IPS-20b (cell line): ENCODE data around the gene SLC8A1.

Source experiments
- H3K27ac ChIP-seq: one replicate; pipeline ENCODE4 v1.5.1; 2013; ENCODE audit warnings: low read length
- H3K27me3 ChIP-seq: 2 replicates; pipeline ENCODE4 v1.6.1; 2013; ENCODE audit warnings: mild to moderate bottlenecking, low read length, inconsistent platforms; ENCODE audit not compliant: insufficient read depth
- H3K36me3 ChIP-seq: 2 replicates; pipeline ENCODE4 v1.6.1; 2013; ENCODE audit warnings: low read depth, mild to moderate bottlenecking, inconsistent platforms, low read length, moderate library complexity; ENCODE audit not compliant: insufficient read depth
- H3K4me1 ChIP-seq: 2 replicates; pipeline ENCODE4 v1.6.1; 2013; ENCODE audit warnings: mild to moderate bottlenecking, control low read depth, inconsistent platforms, low read length, moderate library complexity; ENCODE audit not compliant: insufficient read depth
- H3K4me3 ChIP-seq: 2 replicates; pipeline ENCODE4 v1.5.1; 2013; ENCODE audit warnings: mild to moderate bottlenecking, low read length, inconsistent platforms
- H3K9ac ChIP-seq: 2 replicates; pipeline ENCODE4 v1.6.1; 2013; ENCODE audit warnings: low read depth, mild to moderate bottlenecking, inconsistent platforms, low read length, moderate library complexity
- H3K9me3 ChIP-seq: 2 replicates; pipeline ENCODE4 v1.6.1; 2013; ENCODE audit warnings: mild to moderate bottlenecking, low read depth, low read length, inconsistent platforms; ENCODE audit not compliant: insufficient read depth

Gene SLC8A1

DNA sequence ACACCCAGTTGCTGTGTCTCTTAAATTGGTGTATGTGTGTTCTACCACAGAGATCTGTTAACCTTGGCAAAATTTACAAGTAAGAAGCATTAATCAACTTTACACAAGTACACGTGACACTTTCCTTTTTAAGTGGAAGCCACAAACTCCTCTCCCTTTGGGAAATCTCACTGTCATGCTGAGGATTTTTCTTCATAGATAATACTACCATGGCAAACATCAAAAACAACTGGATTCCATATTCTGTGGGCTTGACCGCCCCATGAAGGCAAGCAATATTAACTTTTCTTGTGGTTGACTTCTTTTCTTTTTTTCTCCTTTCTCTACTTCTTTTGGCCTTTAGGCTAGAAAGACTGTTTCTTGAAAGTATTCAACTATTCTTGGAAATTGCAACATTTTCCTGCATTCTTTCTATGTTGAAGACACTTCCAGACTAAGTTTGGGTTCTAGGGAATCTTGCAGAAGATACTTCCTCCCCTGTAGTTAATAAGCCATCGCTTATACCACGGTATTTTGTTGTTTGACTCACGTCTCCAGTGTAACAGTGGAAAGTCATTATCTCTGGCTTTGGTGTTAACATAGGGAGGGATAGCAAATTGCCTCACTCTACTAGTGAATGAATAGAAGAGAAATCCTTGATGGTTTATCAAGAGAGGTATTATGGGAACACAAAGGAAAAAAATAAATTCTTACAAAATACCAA lies 79.5 kb downstream of the SLC8A1 start:
- no peaks in the 10 kb centered on the region for H3K27me3 ChIP-seq
- H3K4me1 ChIP-seq: peaks cover 7% of the 10 kb centered on the region; the same call in 1 of the 2 replicates
- H3K27ac ChIP-seq: no peak overlapping the region
- H3K4me3 ChIP-seq: no peak overlapping the region
- no peaks in the 10 kb centered on the region for H3K9me3 ChIP-seq
- 0 out of 2 replicates have a peak overlapping the region, but pooled peaks have one; percentile 1 for H3K9ac ChIP-seq
- no peaks in the 10 kb centered on the region for H3K36me3 ChIP-seq

DNA sequence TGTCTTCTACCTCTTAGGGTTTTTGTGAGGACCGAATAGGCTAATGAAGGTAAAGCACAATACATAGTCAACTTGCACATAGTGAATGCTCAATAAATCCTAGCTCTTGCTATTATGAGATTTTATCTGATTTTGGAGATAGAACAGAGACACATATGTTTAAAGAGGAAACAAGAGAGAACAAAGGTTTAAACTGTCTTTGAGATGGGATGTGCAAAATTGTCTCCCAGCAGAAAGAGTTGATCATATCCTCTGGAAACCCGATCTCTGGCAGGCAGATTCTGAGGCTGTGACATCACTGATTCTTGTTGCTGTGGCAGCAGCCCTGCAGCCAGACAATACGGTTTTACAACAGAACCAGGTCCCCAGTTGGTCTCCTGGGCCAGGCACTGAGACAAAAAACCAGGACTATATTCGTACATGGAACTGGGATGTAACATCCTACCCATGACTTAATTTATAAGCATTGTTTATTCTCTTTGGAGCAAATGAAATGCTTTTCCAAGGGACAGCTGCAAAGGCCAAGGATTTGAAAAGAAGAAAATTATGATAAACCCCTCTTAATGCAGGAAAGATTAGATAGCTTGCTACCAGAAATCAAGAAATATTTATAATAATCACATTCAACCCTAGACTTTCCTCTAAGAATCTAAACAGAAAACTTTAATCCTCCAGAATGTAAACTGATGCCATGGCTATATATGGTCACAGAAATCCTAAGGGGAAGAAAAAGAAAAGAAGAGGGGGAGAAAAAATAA lies 80.2 kb downstream of the SLC8A1 start:
- Histone ChIP-seq H3K36me3 (no peaks in the 10 kb centered on the region), H3K27me3 (no peaks in the 10 kb centered on the region), H3K4me1 (peaks cover 7% of the 10 kb centered on the region; the same call in 1 of the 2 replicates), H3K4me3 (no peak overlapping the region), H3K9ac (0 out of 2 replicates have a peak overlapping the region, but pooled peaks have one; percentile 1), H3K9me3 (no peaks in the 10 kb centered on the region), H3K27ac (no peak overlapping the region)

DNA sequence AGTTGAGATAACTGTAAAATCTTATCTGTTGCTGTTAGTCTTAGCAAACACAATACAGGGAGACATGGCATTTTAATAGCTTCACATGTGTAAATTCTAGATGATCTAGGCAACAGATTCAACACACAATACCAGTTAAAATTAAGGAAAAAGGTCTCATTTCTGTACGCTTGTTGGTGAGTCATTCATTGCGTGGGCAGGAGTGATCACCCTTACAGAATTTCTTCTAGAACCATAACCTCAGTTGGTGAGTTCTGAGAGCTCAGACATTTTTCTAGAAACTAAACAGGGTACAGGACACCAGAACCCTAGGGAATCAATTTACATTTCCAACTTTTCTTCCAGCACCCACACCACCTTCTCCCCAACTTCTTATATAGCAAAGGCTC lies 81.9 kb downstream of the SLC8A1 start:
- Histone ChIP-seq H3K9me3 (no peaks in the 10 kb centered on the region), H3K27me3 (no peaks in the 10 kb centered on the region), H3K36me3 (no peaks in the 10 kb centered on the region), H3K27ac (no peak overlapping the region), H3K9ac (no peak overlapping the region), H3K4me3 (no peak overlapping the region), H3K4me1 (peaks cover 7% of the 10 kb centered on the region; the same call in 1 of the 2 replicates)

DNA sequence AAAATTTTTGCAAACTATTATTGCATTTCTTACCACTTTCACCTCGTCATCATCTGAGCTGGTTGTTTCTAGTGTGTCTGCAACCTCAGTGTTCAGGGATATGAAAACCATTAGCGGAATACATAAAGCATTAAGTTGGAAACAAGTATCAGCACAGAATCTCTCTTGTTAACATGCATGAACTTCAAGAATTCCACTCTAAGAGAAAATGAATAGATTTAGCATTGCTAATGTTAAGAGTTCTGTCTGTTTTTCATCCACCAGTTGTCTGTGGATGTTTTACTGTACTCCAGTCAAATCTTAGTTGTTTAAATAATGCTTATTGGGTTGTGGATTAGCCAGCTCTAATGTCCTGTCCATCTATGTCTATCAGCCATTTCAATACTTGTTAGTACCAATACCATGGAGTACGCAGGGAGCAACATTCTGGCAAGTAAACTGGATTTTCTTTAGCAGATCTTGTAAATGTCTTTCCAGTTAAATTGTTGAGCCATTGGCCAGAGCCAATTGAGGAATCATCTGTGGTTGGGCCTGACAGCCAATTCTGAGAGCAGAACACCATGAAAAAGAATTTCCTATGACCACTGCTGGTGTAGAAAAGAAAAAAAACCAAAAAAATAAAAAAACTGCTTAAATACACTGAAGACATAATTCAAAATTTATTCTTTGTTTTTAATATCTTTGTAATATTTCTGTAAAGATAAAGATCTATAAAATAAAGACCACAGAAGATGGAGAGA lies 82.5 kb downstream of the SLC8A1 start:
- H3K27ac ChIP-seq: no peak overlapping the region
- H3K4me1 ChIP-seq: peaks cover 7% of the 10 kb centered on the region; the same call in 1 of the 2 replicates
- H3K27me3 ChIP-seq: no peaks in the 10 kb centered on the region
- no peaks in the 10 kb centered on the region for H3K9me3 ChIP-seq
- H3K4me3 ChIP-seq: no peak overlapping the region
- no peaks in the 10 kb centered on the region for H3K36me3 ChIP-seq
- H3K9ac ChIP-seq: no peak overlapping the region

DNA sequence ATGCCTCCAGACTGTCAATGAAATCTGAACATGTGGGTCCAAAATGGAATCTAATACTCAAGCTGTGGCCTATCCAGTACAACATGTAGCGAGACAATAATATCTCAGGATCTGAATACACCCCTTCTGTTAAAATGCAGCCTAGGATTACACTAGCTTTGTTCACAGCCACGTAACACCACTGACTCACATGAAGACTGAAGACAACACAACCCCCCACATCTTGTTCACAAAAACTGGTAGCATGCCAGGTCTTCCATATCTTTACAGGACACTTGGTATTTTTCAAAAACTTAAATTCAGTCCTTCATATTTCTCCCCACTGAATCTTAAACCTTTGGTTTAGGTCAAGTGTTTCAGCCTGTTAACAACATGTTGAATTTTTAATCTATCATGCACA lies 84.2 kb downstream of the SLC8A1 start:
- H3K36me3 ChIP-seq: no peaks in the 10 kb centered on the region
- H3K27me3 ChIP-seq: no peaks in the 10 kb centered on the region
- H3K9me3 ChIP-seq: no peaks in the 10 kb centered on the region
- H3K27ac ChIP-seq: no peak overlapping the region
- no peak overlapping the region for H3K4me3 ChIP-seq
- peaks cover 7% of the 10 kb centered on the region; the same call in 1 of the 2 replicates for H3K4me1 ChIP-seq
- no peak overlapping the region for H3K9ac ChIP-seq

DNA sequence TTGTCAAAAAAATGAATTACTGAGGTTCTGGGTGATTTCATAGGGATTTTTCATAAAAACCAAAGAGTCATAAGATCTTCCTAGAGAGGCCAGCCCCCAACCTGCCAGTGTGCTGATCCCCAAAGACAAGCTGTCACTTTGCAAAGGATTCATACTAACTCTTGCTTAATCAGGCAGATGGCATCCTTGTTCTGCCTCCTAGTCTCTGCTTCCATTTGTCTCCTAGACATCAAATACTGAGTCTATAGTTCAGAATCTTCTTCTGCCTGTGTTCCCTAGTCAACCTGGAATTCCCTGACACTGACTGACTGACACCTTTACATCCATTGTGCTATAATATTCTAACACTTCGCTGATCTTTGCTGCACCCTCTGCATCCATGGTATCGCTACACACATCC lies 84.9 kb downstream of the SLC8A1 start:
- no peaks in the 10 kb centered on the region for H3K36me3 ChIP-seq
- no peak overlapping the region for H3K9ac ChIP-seq
- no peak overlapping the region for H3K27ac ChIP-seq
- H3K4me3 ChIP-seq: no peak overlapping the region
- peaks cover 3% of the 10 kb centered on the region; the same call in 1 of the 2 replicates for H3K4me1 ChIP-seq
- no peaks in the 10 kb centered on the region for H3K9me3 ChIP-seq
- H3K27me3 ChIP-seq: no peaks in the 10 kb centered on the region

DNA sequence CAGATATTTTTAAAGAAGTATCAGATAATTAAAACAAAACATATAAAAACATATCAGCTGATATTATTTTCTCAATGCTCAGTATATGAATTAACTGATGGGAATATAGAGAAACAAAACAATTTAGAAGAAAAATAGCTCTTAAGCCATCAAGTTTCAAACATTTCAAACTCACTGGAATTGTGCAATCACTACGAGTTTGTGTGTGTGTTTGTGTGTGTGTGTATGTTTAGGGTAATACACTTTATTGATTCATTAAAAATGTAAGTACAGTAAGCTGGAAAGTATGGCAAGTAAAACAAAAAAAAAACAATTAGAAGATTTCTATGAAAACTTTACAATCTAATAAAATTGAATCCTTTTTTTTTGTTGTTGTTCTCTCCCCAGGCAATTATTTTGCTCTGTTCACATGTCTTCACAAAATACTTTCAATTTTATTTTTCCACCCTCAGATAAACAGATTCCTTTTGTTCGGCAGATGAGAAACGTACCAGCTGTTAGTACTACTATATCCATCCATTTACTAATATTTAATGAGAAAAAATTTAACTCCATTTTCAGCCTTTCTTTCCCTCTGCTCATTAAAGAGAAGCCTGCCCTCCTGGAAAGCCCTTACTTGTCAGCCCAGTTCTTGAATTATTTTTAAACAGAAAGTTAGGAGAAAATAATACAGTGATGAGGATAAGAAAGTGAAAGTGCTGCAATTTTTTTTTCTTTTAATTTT lies 87.6 kb downstream of the SLC8A1 start:
- Histone ChIP-seq H3K27me3 (no peaks in the 10 kb centered on the region), H3K36me3 (no peaks in the 10 kb centered on the region), H3K27ac (no peak overlapping the region), H3K9ac (no peak overlapping the region), H3K4me1 (no peaks in the 10 kb centered on the region), H3K4me3 (no peak overlapping the region), H3K9me3 (no peaks in the 10 kb centered on the region)

DNA sequence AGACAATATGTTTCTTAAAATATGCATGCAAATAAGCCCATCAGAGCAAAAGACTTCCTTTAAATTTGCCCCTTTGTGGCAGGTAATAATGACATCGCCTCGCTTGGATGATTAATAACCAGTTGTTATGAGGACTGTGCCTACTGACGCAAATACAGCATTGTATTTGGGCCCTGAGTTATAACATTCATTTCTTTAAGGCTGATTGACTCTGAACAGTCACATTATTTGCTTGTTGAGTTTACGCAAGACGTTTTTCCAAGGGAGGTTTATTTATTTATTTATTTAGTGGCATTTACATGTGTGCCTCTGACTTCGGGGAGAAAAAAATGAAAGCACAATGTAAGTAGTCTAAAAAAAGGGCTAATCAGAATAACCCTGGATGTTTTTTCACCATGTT lies 88.3 kb downstream of the SLC8A1 start:
- Histone ChIP-seq H3K27me3 (no peaks in the 10 kb centered on the region), H3K4me1 (no peaks in the 10 kb centered on the region), H3K27ac (no peak overlapping the region), H3K4me3 (no peak overlapping the region), H3K36me3 (no peaks in the 10 kb centered on the region), H3K9ac (no peak overlapping the region), H3K9me3 (no peaks in the 10 kb centered on the region)

DNA sequence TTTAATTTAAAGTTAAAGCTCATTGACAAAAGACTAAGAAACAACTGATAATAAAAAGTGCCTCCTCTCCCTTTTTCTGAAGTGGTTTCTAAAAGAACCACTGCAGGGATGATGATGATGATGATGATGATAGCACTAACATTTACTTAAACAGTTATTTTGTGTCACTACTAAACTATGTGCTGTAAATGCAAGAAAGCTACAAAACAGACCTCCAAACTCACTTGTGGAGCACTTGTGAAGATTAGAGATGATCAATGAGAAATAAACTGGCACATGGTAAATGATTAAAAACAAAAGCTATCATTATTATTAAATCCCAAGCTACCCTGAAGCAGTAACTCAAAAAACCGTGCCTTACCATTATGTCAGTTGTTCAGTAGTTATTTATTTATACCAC lies 88.7 kb downstream of the SLC8A1 start:
- no peak overlapping the region for H3K27ac ChIP-seq
- no peaks in the 10 kb centered on the region for H3K27me3 ChIP-seq
- H3K4me3 ChIP-seq: no peak overlapping the region
- H3K4me1 ChIP-seq: no peaks in the 10 kb centered on the region
- no peak overlapping the region for H3K9ac ChIP-seq
- H3K36me3 ChIP-seq: no peaks in the 10 kb centered on the region
- no peaks in the 10 kb centered on the region for H3K9me3 ChIP-seq

DNA sequence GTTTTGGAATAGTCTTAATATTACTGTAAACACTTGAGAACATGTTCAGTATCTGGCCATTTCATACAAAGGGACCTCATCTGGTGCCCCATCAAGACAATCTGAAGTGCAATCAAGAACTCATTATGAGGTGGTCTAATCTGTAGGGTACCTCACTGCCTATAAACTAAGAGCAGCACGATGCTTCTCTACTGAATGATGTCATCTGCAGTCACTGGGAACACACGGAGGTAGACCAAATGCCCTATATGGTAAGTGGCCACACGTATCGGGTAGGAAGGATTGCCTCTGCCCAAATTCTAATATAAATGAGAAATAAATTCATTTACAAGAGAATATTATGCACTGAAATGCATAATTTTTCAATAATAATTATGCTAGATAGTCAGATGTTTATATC lies 90.4 kb downstream of the SLC8A1 start:
- Histone ChIP-seq H3K9me3 (no peaks in the 10 kb centered on the region), H3K27me3 (no peaks in the 10 kb centered on the region), H3K27ac (no peak overlapping the region), H3K9ac (no peak overlapping the region), H3K4me3 (no peak overlapping the region), H3K36me3 (no peaks in the 10 kb centered on the region), H3K4me1 (no peaks in the 10 kb centered on the region)

DNA sequence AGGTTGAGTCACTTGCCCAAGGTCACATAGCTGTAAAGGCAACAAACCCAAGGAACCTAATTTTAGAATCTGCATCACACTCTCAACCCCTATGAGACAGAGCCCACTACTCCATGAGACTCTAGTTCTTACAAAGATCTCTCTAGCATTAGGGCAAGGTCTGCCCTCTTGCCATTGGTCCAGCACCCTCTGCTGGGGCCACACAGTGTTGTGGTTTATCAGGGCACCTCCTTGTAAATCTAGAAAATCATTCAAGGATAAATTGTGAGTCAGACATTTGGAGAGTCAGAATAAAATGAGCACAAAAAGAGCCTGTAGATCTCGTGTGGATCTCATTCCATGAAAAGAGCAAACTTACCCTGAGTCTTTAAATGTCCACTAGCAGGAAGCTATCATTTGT lies 91.2 kb downstream of the SLC8A1 start:
- Histone ChIP-seq H3K4me3 (no peak overlapping the region), H3K9me3 (no peaks in the 10 kb centered on the region), H3K27ac (no peak overlapping the region), H3K27me3 (no peaks in the 10 kb centered on the region), H3K9ac (no peak overlapping the region), H3K4me1 (no peaks in the 10 kb centered on the region), H3K36me3 (no peaks in the 10 kb centered on the region)
